Upper lobe of left lung (tissue), 6 donors: ENCODE results near the gene ANKRD28. TPM values are rescaled to one million over a fixed set of nuclear protein-coding genes. Genes with fewer than 3 reads are reported as not detected.
"Not testable (repeated sequence)": the region's sequence is repeated elsewhere in the genome, so short reads cannot be mapped to it uniquely, and the experiment has no call there.

Source experiments
- ATAC-seq, 2 donors: fragments of 200-7000 bp; cut with Tn5 transposase; one replicate each; pipeline ENCODE4 v1.9.1; 2022; ENCODE audit warnings: mild to moderate bottlenecking in 2 of 2, moderate library complexity in 2 of 2; ENCODE audit not compliant: low FRiP score in 2 of 2
- DNase-seq, 2 donors: peaks; one replicate each; pipeline ENCODE4 v3.0.0-alpha.2; 2019 to 2020
- H3K27ac ChIP-seq, 4 donors: fragments of 200-600 bp; sonication (generic); one replicate each; pipeline ENCODE4 v1.5.1; 2016 to 2019
- H3K27me3 ChIP-seq, 4 donors: fragments of 200-600 bp; sonication (generic); one replicate each; pipeline ENCODE4 v1.5.1; 2017 to 2019
- H3K36me3 ChIP-seq, 4 donors: fragments of 200-600 bp; sonication (generic); one replicate each; pipeline ENCODE4 v1.5.1; 2016 to 2019
- H3K4me1 ChIP-seq, 4 donors: fragments of 200-600 bp; sonication (generic); one replicate each; pipeline ENCODE4 v1.5.1; 2018 to 2019
- H3K4me3 ChIP-seq, 4 donors: fragments of 200-600 bp; sonication (generic); one replicate each; pipeline ENCODE4 v1.5.1; 2017 to 2019; ENCODE audit warnings: mild to moderate bottlenecking in 2 of 4, moderate library complexity in 1 of 4
- H3K9me3 ChIP-seq, 4 donors: fragments of 200-600 bp; sonication (generic); one replicate each; pipeline ENCODE4 v1.5.1; 2018 to 2019
- EP300 ChIP-seq, 4 donors: sonication (generic); formaldehyde crosslinking; IDR thresholded peaks; one replicate each; pipeline ENCODE4 v1.5.1; 2017; ENCODE audit warnings: antibody characterized with exemption in 4 of 4, control low read depth in 2 of 4
- POLR2A ChIP-seq, 4 donors: fragments of 450-650 bp; IDR thresholded peaks; one replicate each; pipeline ENCODE4 v1.5.1; 2016 to 2017; ENCODE audit warnings: antibody characterized with exemption in 4 of 4, mild to moderate bottlenecking in 2 of 4
- POLR2AphosphoS5 ChIP-seq, 2 donors: sonication (generic); formaldehyde crosslinking; IDR thresholded peaks; one replicate each; pipeline ENCODE4 v1.5.1; 2017; ENCODE audit warnings: antibody characterized with exemption in 2 of 2
- WGBS, 2 donors: methylation state at CpG; one replicate each; pipeline ENCODE4 v1.1.5; 2017 to 2018; 5-methylcytosine and 5-hydroxymethylcytosine counted together
- total RNA-seq, 6 donors: library from RNA; depleted of rRNA in 4 of 6; stranded (reverse); fragments of >200 nt in 4 of 6; gene quantifications; one replicate each; pipeline versions ENCODE4 v1.1.0 to v1.2.1, GENCODE V29; 2016 to 2021
- TF ChIP-seq, protein P1 (sequence below), 6 experiments: fragments of 450-650 bp in 4 of 6; fragments of 200-600 bp in 2 of 6; sonication (generic) in 2 of 6; IDR thresholded peaks; one replicate each; pipeline ENCODE4 v1.5.1; 2016 to 2019; ENCODE audit warnings: antibody characterized with exemption in 6 of 6
- donor health status: DM: no; HTN: no; CAD: no; lungs with moderate emphysema.
- donor health status: DM: no; HTN: yes; CAD: no; lungs with severe emphysema.

Gene ANKRD28
- total RNA-seq, 6 donors from 2014 or later = 31.6 to 107 (median 55.5) TPM

DNA sequence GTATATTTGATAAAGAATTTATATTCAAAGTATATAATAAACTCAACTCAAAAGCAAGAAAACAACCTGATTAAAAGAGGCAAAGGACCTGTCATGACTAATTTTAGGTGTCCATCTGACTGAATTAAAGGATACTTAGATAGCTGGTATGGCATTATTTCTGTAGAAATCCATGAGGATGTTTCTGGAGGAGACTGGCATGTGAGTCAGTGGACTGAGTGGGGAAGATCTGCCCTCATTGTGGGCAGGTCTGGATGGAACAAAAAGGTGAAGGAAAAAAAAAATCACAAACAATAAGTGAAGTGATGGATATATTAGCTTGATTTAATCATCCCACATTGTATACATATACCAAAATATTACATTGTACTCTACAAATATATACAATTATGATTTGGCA, 16.6 kb downstream of the ANKRD28 start:
- no peaks in the 10 kb centered on the region for H3K36me3 ChIP-seq
- no peak for ATAC-seq
- H3K27me3 ChIP-seq = no peaks in the 10 kb centered on the region
- DNase-seq = no peak
- no peaks in the 10 kb centered on the region for H3K9me3 ChIP-seq
- no peak overlapping the region for H3K4me3 ChIP-seq
- H3K27ac ChIP-seq = no peak overlapping the region
- TF ChIP-seq, protein P1, sequence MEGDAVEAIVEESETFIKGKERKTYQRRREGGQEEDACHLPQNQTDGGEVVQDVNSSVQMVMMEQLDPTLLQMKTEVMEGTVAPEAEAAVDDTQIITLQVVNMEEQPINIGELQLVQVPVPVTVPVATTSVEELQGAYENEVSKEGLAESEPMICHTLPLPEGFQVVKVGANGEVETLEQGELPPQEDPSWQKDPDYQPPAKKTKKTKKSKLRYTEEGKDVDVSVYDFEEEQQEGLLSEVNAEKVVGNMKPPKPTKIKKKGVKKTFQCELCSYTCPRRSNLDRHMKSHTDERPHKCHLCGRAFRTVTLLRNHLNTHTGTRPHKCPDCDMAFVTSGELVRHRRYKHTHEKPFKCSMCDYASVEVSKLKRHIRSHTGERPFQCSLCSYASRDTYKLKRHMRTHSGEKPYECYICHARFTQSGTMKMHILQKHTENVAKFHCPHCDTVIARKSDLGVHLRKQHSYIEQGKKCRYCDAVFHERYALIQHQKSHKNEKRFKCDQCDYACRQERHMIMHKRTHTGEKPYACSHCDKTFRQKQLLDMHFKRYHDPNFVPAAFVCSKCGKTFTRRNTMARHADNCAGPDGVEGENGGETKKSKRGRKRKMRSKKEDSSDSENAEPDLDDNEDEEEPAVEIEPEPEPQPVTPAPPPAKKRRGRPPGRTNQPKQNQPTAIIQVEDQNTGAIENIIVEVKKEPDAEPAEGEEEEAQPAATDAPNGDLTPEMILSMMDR (IDR thresholded peaks at IDR 0.05) = no peak
- TF ChIP-seq POLR2AphosphoS5 (IDR thresholded peaks at IDR 0.05) = no peak
- no peak for TF ChIP-seq EP300 (IDR thresholded peaks at IDR 0.05)
- TF ChIP-seq POLR2A (IDR thresholded peaks at IDR 0.05) = no peak
- peaks cover 0 to 14% (median 7%) of the 10 kb centered on the region in 4 donors for H3K4me1 ChIP-seq

DNA sequence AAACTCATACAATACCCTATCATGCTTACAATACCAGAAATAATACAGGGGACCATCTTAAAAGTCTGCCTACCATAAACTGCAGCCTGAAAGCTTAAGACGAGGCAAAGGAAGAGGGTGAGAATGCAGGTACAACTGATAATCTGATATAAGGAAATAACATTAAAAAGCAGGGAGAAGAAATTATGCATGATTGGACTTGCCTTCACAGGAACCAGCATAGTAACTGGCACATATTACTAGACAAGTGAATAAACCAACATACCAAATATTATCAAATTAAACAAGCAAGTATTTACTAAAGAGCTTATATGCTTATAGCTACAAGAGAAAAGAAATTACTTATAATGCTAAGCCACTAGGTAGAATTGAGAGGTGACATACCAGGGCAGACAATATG, 18.7 kb downstream of the ANKRD28 start:
- Histone ChIP-seq H3K9me3 (no peaks in the 10 kb centered on the region), H3K36me3 (no peaks in the 10 kb centered on the region), H3K27me3 (no peaks in the 10 kb centered on the region), H3K27ac (no peak overlapping the region), H3K4me1 (peaks cover 0 to 14% (median 7%) of the 10 kb centered on the region in 4 donors), H3K4me3 (no peak overlapping the region)
- ATAC-seq (no peak), DNase-seq (no peak)
- WGBS, 2 donors = 100% methylated on average over 1 of the region's 1 CpG
- TF ChIP-seq POLR2AphosphoS5 (IDR thresholded peaks at IDR 0.05) (no peak), EP300 (IDR thresholded peaks at IDR 0.05) (no peak), POLR2A (IDR thresholded peaks at IDR 0.05) (no peak)
- TF ChIP-seq, protein P1 (IDR thresholded peaks at IDR 0.05) = no peak

DNA sequence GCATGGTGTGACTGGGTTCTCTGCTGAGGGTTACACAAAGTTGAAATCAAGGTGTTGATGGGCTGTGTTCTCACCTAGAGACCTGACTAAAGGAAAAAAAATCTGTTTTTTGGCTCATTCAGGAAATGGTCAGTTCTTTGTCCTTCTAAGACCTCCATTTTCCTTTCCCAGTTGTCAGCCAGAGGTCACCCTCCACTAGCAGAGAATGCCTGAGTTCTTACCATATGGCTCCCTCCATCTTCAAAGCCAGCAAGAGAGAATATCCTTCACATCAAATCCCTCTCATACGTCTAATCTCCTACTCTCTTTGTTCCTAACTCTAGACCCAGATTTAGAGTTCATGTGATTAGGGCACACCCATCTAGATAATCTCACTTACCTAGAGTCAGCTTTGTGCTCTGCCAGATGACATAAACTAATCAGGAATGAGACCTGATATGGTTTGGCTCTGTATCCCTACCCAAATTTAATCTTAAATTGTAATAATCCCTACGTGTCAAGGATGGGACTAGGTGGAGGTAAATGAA, 19.4 kb downstream of the ANKRD28 start:
- TF ChIP-seq EP300 (IDR thresholded peaks at IDR 0.05) (no peak), POLR2AphosphoS5 (IDR thresholded peaks at IDR 0.05) (no peak), POLR2A (IDR thresholded peaks at IDR 0.05) (no peak)
- TF ChIP-seq, protein P1 (IDR thresholded peaks at IDR 0.05) = no peak
- Histone ChIP-seq H3K36me3 (no peaks in the 10 kb centered on the region), H3K27me3 (no peaks in the 10 kb centered on the region), H3K4me3 (no peak overlapping the region), H3K27ac (no peak overlapping the region), H3K9me3 (no peaks in the 10 kb centered on the region), H3K4me1 (peaks cover 0 to 14% (median 6%) of the 10 kb centered on the region in 4 donors)
- no peak for ATAC-seq
- 91 to 92% methylated on average over 2 of the region's 2 CpGs for WGBS, 2 donors
- no peak for DNase-seq

DNA sequence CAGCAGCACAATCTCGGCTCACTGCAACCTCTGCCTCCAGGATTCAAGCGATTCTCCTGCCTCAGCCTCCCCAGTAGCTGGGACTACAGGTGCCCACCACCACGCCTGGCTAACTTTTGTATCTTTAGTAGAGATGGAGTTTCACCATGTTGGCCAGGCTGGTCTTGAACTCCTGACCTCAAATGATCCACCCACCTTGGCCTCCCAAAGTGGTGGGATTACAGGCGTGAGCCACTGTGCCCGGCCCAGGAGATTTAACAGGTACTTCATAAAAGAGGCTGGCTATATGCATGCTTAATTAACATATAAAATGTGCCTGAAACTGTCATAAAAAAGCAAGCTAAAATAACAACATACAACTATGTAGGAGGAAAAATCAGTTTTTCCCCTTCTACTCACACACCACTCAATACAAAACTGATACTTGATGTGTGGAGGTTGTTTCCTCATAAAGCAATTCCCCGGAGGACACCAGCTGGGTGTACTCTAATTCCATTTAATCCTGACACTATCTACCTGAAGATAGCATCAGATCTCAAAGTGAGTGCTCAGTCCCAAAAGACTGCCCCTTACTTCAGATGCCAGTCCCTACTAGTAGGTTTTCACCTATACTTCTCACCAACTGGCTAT, 22.7 kb downstream of the ANKRD28 start:
- H3K4me3 ChIP-seq = not testable (repeated sequence)
- WGBS, 2 donors = 88 to 91% methylated on average over 6 of the region's 6 CpGs

DNA sequence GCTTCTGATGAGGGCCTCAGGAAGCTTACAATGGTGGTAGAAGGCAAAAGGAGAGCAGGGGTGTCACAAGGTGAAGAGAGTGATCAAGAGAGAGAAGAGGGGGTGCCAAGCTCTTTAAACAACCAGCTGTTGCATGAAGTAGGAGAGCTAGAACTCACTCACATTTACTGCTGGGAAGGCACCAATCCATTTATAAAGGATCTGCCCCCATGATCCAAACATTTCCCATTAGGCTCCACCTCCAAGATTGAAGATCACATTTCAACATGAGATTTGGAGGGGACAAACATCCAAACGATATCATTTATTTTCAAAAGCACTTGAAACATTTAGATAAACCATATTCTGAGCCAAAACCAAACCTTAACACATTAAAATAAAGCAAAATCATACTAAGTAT, 26.3 kb downstream of the ANKRD28 start:
- ATAC-seq (no peak), DNase-seq (no peak)
- 68 to 82% methylated on average over 1 of the region's 1 CpG for WGBS, 2 donors
- Histone ChIP-seq H3K36me3 (no peaks in the 10 kb centered on the region), H3K27me3 (no peaks in the 10 kb centered on the region), H3K27ac (no peak overlapping the region), H3K9me3 (no peaks in the 10 kb centered on the region), H3K4me3 (no peak overlapping the region), H3K4me1 (peaks cover 5 to 16% (median 13%) of the 10 kb centered on the region in 4 donors)
- TF ChIP-seq POLR2AphosphoS5 (IDR thresholded peaks at IDR 0.05) = no peak
- TF ChIP-seq POLR2A (IDR thresholded peaks at IDR 0.05) = no peak
- TF ChIP-seq, protein P1 (IDR thresholded peaks at IDR 0.05) = no peak
- TF ChIP-seq EP300 (IDR thresholded peaks at IDR 0.05) = no peak

More for the DNA sequence above, 22.7 kb downstream of the ANKRD28 start:
- H3K4me1 ChIP-seq, H3K36me3 ChIP-seq, H3K9me3 ChIP-seq, ATAC-seq, DNase-seq, H3K27me3 ChIP-seq, H3K27ac ChIP-seq: not testable (repeated sequence)
